HepG2 (cell line): ENCODE data around the gene TOLLIP. TPM values are rescaled to one million over a fixed set of nuclear protein-coding genes. Genes with fewer than 3 reads are reported as not detected.
A peak's percentile ranks its signal among the peaks of the same experiment; 100 is the strongest.

ENCODE experiments used
- ATAC-seq: fragments of 200-7000 bp; cut with Tn5 transposase; 3 replicates; pipeline ENCODE4 v1.9.1; 2020; ENCODE audit warnings: mild to moderate bottlenecking, moderate library complexity
- BruUV-seq: library from RNA; stranded (reverse); fragments of 400-500 nt; replicated peaks from 2 replicates; lab custom pipeline; 2021; lab: Mats Ljungman, UMichigan
- CTCF ChIA-PET: fragments of 300-600 bp; formaldehyde crosslinking; extraction: SDS; loops from one replicate; lab custom pipeline; 2021; ENCODE audit warnings: low total read pairs, inconsistent platforms, low intra/inter-chr PET ratio; lab: Yijun Ruan, JAX
- POLR2A ChIA-PET: fragments of 350-600 bp; sonication (Branson Sonifier 250); formaldehyde crosslinking; loops from one replicate; lab custom pipeline; 2020; ENCODE audit warnings: antibody characterized with exemption, inconsistent platforms; lab: Yijun Ruan, JAX
- DNase-seq: peaks from one replicate; pipeline ENCODE4 v3.0.0-alpha.2; 2015; ENCODE audit warnings: low spot score
- FAIRE-seq: peaks from 3 replicates; lab custom pipeline; 2011; peaks lifted over from hg19 to GRCh38; lab: Jason Lieb, UNC
- H2AFZ ChIP-seq: one replicate; pipeline ENCODE4 v1.6.1; 2011; ENCODE audit warnings: low read length, inconsistent platforms
- H3K27ac ChIP-seq: fragments of 300-600 bp; 3 replicates; pipeline ENCODE4 v1.8.0; 2011; ENCODE audit warnings: mixed run types, mild to moderate bottlenecking, mixed read lengths, low read length, inconsistent platforms; ENCODE audit not compliant: insufficient read depth; ENCODE audit errors: extremely low read length
- H3K27me3 ChIP-seq, 2 experiments: fragments of 200-600 bp in 1 of 2; 2 replicates in 1 of 2; 3 replicates in 1 of 2; pipeline versions ENCODE4 v1.6.0 to v1.8.0; 2011; ENCODE audit warnings: low read length in 2 of 2, mild to moderate bottlenecking in 2 of 2, moderate library complexity in 2 of 2, inconsistent platforms in 1 of 2; ENCODE audit not compliant: insufficient read depth in 2 of 2, control insufficient read depth in 1 of 2
- H3K36me3 ChIP-seq, 2 experiments: fragments of 200-600 bp in 1 of 2; replicated peaks in 1 of 2; 2 replicates in 1 of 2; 3 replicates in 1 of 2; pipeline versions ENCODE4 v1.5.1 to v1.8.0; 2011; ENCODE audit warnings: low read length in 2 of 2, inconsistent platforms in 1 of 2; ENCODE audit not compliant: insufficient read depth in 2 of 2, control insufficient read depth in 1 of 2
- H3K4me1 ChIP-seq: 2 replicates; pipeline ENCODE4 v1.5.1; 2012; ENCODE audit warnings: low read length, inconsistent platforms; ENCODE audit not compliant: insufficient read depth
- H3K4me2 ChIP-seq: 2 replicates; pipeline ENCODE4 v1.6.0; 2011; ENCODE audit warnings: low read depth, low read length, inconsistent platforms
- H3K4me3 ChIP-seq, 3 experiments: fragments of 200-600 bp in 1 of 3; sonication (generic), shearing (Covaris generic) in 1 of 3; replicated peaks in 1 of 3; 2 replicates each; pipeline ENCODE4 v1.5.1; 2011 to 2016; ENCODE audit warnings: low read length in 3 of 3, inconsistent platforms in 2 of 3, low read depth in 2 of 3, mild to moderate bottlenecking in 2 of 3, control low read depth in 1 of 3, mixed read lengths in 1 of 3; ENCODE audit not compliant: insufficient read depth in 1 of 3
- H3K79me2 ChIP-seq: one replicate; pipeline ENCODE4 v1.6.1; 2011; ENCODE audit warnings: low read length, inconsistent platforms; ENCODE audit not compliant: insufficient read depth
- H3K9ac ChIP-seq: 2 replicates; pipeline ENCODE4 v1.6.0; 2011; ENCODE audit warnings: mild to moderate bottlenecking, low read depth, low read length, inconsistent platforms; ENCODE audit not compliant: insufficient read depth
- H3K9me3 ChIP-seq: 2 replicates; pipeline ENCODE4 v1.5.1; 2012; ENCODE audit warnings: mild to moderate bottlenecking, low read length
- H4K20me1 ChIP-seq: 2 replicates; pipeline ENCODE4 v1.6.0; 2011; ENCODE audit warnings: inconsistent platforms, mild to moderate bottlenecking, low read length, moderate library complexity; ENCODE audit not compliant: insufficient read depth
- ARNT2 ChIP-seq: sonication (generic); formaldehyde crosslinking; IDR thresholded peaks from 2 replicates; pipeline ENCODE4 v1.8.0; 2022; ENCODE audit warnings: mild to moderate bottlenecking, low read depth, missing genetic modification reagents, moderate library complexity
- ETV5 ChIP-seq: IDR thresholded peaks from 2 replicates; pipeline ENCODE4 v1.6.1; 2018; ENCODE audit warnings: missing biosample characterization, missing genetic modification reagents, inconsistent platforms, borderline replicate concordance
- KDM2A ChIP-seq: sonication (generic); formaldehyde crosslinking; IDR thresholded peaks from 2 replicates; pipeline ENCODE4 v1.4.0; 2020; ENCODE audit warnings: low read depth, missing genetic modification reagents, borderline replicate concordance
- ZBTB8A ChIP-seq: sonication (generic); formaldehyde crosslinking; IDR thresholded peaks from 2 replicates; pipeline ENCODE4 v1.4.0; 2020; ENCODE audit warnings: mild to moderate bottlenecking, low read depth, missing genetic modification reagents, borderline replicate concordance
- ZNF17 ChIP-seq: sonication (generic); formaldehyde crosslinking; IDR thresholded peaks from 2 replicates; pipeline ENCODE4 v1.5.0; 2020; ENCODE audit warnings: mild to moderate bottlenecking, missing genetic modification reagents
- ZNF589 ChIP-seq: sonication (generic); formaldehyde crosslinking; conservative IDR thresholded peaks from 2 replicates; pipeline ENCODE4 v1.8.0; 2022; ENCODE audit warnings: mild to moderate bottlenecking, moderate library complexity, missing genetic modification reagents
- ZNF670 ChIP-seq: sonication (generic); formaldehyde crosslinking; IDR thresholded peaks from 2 replicates; pipeline ENCODE4 v1.8.0; 2022; ENCODE audit warnings: mild to moderate bottlenecking, missing genetic modification reagents, borderline replicate concordance
- WGBS: methylation state at CpG from one replicate; pipeline ENCODE4 v1.1.6; 2017; ENCODE audit warnings: low lambda C conversion rate; 5-methylcytosine and 5-hydroxymethylcytosine counted together
- in situ Hi-C: cut with HindIII; loops from 2 replicates; pipeline ENCODE4 v1.10.0; 2017; ENCODE audit warnings: low pct_unique_long_range_greater_than_20kb; ENCODE audit not compliant: extremely low pct_ligation_motif_present
- intact Hi-C: fragments of 100-400 bp; cut with micrococcal nuclease; formaldehyde crosslinking; loops from one replicate; pipeline ENCODE4 v1.10.0; 2022; ENCODE audit not compliant: unreplicated experiment
- polyA plus RNA-seq, 8 experiments: library from polyadenylated mRNA; depleted of rRNA in 3 of 8; stranded (reverse) in 7 of 8; unstranded in 1 of 8; fragments of >200 nt; fragmentation: Illumina TruSeq in 4 of 8; extraction: Trizol in 4 of 8; gene quantifications; 2 replicates each; pipeline versions ENCODE4 v1.2.1 to v1.2.3, GENCODE V29; 2011 to 2016; ENCODE audit warnings: low read depth in 4 of 8, missing spikeins in 1 of 8, mixed read lengths in 1 of 8; ENCODE audit not compliant: insufficient read depth in 1 of 8
- total RNA-seq, 5 experiments: library from RNA; depleted of rRNA; stranded (reverse); fragments of >200 nt; fragmentation: Illumina TruSeq; extraction: Trizol; gene quantifications; 2 replicates each; pipeline ENCODE4 v1.2.3, GENCODE V29; 2016; ENCODE audit warnings: low read depth in 1 of 5
- TF ChIP-seq, protein P1 (sequence below): sonication (generic); formaldehyde crosslinking; IDR thresholded peaks from 2 replicates; pipeline ENCODE4 v1.9.0; 2021; ENCODE audit warnings: mild to moderate bottlenecking, missing genetic modification reagents
- TF ChIP-seq, protein P2 (sequence below): sonication (generic); formaldehyde crosslinking; IDR thresholded peaks from 2 replicates; pipeline ENCODE4 v1.4.0; 2020; ENCODE audit warnings: mild to moderate bottlenecking, missing genetic modification reagents

TOLLIP gene
- total and polyA plus RNA-seq, 2 of the 13 experiments (the other 11 are each of a cell fraction or from before 2014, with no cell fraction given): 25.9 to 47.5 TPM

DNA sequence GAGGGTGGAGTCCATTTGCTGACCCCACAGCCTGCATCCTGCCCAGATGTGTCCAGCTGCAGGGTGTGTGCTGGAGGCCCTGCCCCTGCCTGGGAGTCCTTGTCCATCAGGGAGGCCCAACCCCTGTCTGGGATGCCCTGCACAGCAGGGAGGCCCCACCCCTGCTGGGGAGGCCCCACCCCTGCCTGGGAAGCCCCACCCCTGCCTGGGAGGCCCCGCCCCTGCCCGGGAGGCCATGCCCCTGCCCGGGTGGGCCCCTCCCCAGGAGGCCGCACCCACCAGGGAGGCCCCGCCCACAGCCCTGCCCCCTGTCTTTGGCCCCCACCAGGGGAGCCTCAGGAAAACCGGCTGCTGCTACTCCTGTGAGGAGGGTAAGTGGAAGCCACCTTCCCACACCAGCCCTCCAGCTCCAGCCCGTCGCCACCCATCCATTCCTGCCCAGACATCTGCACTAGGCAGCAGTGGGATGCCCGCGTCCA is 49.4 kb downstream of the TOLLIP start (continued):
- TF ChIP-seq, protein P1, sequence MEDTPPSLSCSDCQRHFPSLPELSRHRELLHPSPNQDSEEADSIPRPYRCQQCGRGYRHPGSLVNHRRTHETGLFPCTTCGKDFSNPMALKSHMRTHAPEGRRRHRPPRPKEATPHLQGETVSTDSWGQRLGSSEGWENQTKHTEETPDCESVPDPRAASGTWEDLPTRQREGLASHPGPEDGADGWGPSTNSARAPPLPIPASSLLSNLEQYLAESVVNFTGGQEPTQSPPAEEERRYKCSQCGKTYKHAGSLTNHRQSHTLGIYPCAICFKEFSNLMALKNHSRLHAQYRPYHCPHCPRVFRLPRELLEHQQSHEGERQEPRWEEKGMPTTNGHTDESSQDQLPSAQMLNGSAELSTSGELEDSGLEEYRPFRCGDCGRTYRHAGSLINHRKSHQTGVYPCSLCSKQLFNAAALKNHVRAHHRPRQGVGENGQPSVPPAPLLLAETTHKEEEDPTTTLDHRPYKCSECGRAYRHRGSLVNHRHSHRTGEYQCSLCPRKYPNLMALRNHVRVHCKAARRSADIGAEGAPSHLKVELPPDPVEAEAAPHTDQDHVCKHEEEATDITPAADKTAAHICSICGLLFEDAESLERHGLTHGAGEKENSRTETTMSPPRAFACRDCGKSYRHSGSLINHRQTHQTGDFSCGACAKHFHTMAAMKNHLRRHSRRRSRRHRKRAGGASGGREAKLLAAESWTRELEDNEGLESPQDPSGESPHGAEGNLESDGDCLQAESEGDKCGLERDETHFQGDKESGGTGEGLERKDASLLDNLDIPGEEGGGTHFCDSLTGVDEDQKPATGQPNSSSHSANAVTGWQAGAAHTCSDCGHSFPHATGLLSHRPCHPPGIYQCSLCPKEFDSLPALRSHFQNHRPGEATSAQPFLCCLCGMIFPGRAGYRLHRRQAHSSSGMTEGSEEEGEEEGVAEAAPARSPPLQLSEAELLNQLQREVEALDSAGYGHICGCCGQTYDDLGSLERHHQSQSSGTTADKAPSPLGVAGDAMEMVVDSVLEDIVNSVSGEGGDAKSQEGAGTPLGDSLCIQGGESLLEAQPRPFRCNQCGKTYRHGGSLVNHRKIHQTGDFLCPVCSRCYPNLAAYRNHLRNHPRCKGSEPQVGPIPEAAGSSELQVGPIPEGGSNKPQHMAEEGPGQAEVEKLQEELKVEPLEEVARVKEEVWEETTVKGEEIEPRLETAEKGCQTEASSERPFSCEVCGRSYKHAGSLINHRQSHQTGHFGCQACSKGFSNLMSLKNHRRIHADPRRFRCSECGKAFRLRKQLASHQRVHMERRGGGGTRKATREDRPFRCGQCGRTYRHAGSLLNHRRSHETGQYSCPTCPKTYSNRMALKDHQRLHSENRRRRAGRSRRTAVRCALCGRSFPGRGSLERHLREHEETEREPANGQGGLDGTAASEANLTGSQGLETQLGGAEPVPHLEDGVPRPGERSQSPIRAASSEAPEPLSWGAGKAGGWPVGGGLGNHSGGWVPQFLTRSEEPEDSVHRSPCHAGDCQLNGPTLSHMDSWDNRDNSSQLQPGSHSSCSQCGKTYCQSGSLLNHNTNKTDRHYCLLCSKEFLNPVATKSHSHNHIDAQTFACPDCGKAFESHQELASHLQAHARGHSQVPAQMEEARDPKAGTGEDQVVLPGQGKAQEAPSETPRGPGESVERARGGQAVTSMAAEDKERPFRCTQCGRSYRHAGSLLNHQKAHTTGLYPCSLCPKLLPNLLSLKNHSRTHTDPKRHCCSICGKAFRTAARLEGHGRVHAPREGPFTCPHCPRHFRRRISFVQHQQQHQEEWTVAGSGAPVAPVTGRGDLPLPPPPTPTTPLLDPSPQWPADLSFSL (CRISPR knock-in tag): no peak
- TF ChIP-seq KDM2A: 0 out of 2 replicates have a peak, but pooled peaks have one; percentile 41
- TF ChIP-seq ZNF17 (CRISPR knock-in tag): no peak

DNA sequence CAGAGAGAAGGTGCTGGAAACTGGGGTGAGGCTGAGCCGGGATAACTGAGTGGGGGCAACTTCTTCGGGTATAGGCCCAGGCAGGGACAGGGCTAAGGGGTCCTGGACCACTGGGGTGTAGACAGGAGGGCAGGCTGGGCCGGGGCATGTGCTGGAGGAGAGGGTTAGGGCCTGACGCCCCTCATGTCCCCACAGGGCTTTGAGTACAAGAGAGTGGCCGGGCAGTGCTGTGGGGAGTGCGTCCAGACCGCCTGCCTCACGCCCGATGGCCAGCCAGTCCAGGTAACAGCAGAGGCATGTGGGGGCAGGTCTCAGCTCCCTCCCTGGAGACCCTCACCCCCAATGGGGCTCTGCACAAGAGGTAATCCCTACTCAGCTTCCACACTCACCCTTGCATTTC is 49.9 kb downstream of the TOLLIP start:
- in situ Hi-C loops: no loop called here
- FAIRE-seq: no peak

More for the DNA sequence above, 49.9 kb downstream of the TOLLIP start:
- peaks cover 27% of the 10 kb centered on the region for H3K4me1 ChIP-seq
- BruUV-seq: no TSS peak
- no peaks in the 10 kb centered on the region for H3K79me2 ChIP-seq
- ChIA-PET POLR2A (no interaction called here), CTCF (no interaction called here)
- H3K27ac ChIP-seq: no peak overlapping the region
- no peak overlapping the region for H3K4me2 ChIP-seq
- no peak overlapping the region for H3K4me3 ChIP-seq
- intact Hi-C loops: no loop called here
- H3K27me3 ChIP-seq: no peaks in the 10 kb centered on the region; a peak in 1 of 5 replicates
- H3K9me3 ChIP-seq: no peaks in the 10 kb centered on the region; the same call in 1 of the 2 replicates
- DNase-seq (no peak), ATAC-seq (no peak)
- no peak overlapping the region for H3K9ac ChIP-seq
- TF ChIP-seq, protein P2, sequence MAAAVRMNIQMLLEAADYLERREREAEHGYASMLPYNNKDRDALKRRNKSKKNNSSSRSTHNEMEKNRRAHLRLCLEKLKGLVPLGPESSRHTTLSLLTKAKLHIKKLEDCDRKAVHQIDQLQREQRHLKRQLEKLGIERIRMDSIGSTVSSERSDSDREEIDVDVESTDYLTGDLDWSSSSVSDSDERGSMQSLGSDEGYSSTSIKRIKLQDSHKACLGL (CRISPR knock-in tag): no peak
- no peak for TF ChIP-seq ZNF589 (CRISPR knock-in tag)
- TF ChIP-seq ZBTB8A: no peak
- no peak for TF ChIP-seq ETV5 (CRISPR knock-in tag)
- no peak for TF ChIP-seq ARNT2
- no peak for TF ChIP-seq ZNF670
- no peaks in the 10 kb centered on the region for H3K36me3 ChIP-seq
- no peaks in the 10 kb centered on the region for H4K20me1 ChIP-seq
- H2AFZ ChIP-seq: no peak overlapping the region
- WGBS: 44% methylated on average over 2 of the region's 9 CpGs
